Measurements from ENCODE around the gene USPL1. TPM values are rescaled to one million over a fixed set of nuclear protein-coding genes. Genes with fewer than 3 reads are reported as not detected.

Gene USPL1
- total RNA-seq, 4 donors from 2014 or later: 23.6 to 31.0 (median 27.5) TPM

GRCh38 chr13:30656178-30656577, 38.5 kb downstream of the USPL1 start:
- 95 to 97% methylated on average over 3 of the region's 3 CpGs for WGBS, 2 donors
- Histone ChIP-seq H3K27ac (no peak overlapping the region), H3K27me3 (no peaks in the 10 kb centered on the region), H3K4me1 (peaks cover 0 to 10% of the 10 kb centered on the region in 2 donors), H3K4me3 (replicated peaks in 1 of 3) (no peak overlapping the region), H3K36me3 (peaks cover 7 to 30% of the 10 kb centered on the region in 2 donors), H3K9me3 (no peaks in the 10 kb centered on the region)
- DNase-seq: no peak
- TF ChIP-seq, protein P1, sequence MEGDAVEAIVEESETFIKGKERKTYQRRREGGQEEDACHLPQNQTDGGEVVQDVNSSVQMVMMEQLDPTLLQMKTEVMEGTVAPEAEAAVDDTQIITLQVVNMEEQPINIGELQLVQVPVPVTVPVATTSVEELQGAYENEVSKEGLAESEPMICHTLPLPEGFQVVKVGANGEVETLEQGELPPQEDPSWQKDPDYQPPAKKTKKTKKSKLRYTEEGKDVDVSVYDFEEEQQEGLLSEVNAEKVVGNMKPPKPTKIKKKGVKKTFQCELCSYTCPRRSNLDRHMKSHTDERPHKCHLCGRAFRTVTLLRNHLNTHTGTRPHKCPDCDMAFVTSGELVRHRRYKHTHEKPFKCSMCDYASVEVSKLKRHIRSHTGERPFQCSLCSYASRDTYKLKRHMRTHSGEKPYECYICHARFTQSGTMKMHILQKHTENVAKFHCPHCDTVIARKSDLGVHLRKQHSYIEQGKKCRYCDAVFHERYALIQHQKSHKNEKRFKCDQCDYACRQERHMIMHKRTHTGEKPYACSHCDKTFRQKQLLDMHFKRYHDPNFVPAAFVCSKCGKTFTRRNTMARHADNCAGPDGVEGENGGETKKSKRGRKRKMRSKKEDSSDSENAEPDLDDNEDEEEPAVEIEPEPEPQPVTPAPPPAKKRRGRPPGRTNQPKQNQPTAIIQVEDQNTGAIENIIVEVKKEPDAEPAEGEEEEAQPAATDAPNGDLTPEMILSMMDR (IDR thresholded peaks at IDR 0.05): no peak
- TF ChIP-seq POLR2A (IDR thresholded peaks at IDR 0.05): no peak
- intact Hi-C loops (cut with DNase I): no loop called here

- TF ChIP-seq, protein P1 (IDR thresholded peaks at IDR 0.05): no peak
- TF ChIP-seq POLR2A (IDR thresholded peaks at IDR 0.05): no peak
- DNase-seq: peak; percentile 30 to 36
- Histone ChIP-seq H3K4me1 (peaks cover 0 to 10% of the 10 kb centered on the region in 2 donors), H3K27me3 (no peaks in the 10 kb centered on the region), H3K27ac (peak overlapping the region in 2 of 3 donors; percentile 4 to 54), H3K9me3 (no peaks in the 10 kb centered on the region), H3K4me3 (replicated peaks in 1 of 3) (no peak overlapping the region), H3K36me3 (peaks cover 6 to 19% of the 10 kb centered on the region in 2 donors)
- intact Hi-C loops (cut with DNase I): no loop called here
- WGBS, 2 donors: 17 to 43% methylated on average over 2 to 7 of the region's 7 CpGs
These were observed 42.3 kb downstream of the USPL1 start for GRCh38 chr13:30659980-30660379.

- no peaks in the 10 kb centered on the region for H3K27me3 ChIP-seq
- H3K9me3 ChIP-seq: no peaks in the 10 kb centered on the region
- H3K4me3 ChIP-seq (replicated peaks in 1 of 3): no peak overlapping the region
- H3K36me3 ChIP-seq: peaks cover 0 to 15% of the 10 kb centered on the region in 2 donors
- no peak for TF ChIP-seq POLR2A (IDR thresholded peaks at IDR 0.05)
- TF ChIP-seq, protein P1 (IDR thresholded peaks at IDR 0.05): no peak
- intact Hi-C loops (cut with DNase I): no loop called here
- WGBS, 2 donors: 82 to 93% methylated on average over 2 of the region's 2 CpGs
- H3K4me1 ChIP-seq: peaks cover 0 to 13% of the 10 kb centered on the region in 2 donors
- no peak for DNase-seq
- no peak overlapping the region for H3K27ac ChIP-seq
These were observed 43.1 kb downstream of the USPL1 start for GRCh38 chr13:30660796-30661195.

GRCh38 chr13:30664689-30665275, 47.1 kb downstream of the USPL1 start:
- 93 to 96% methylated on average over 4 of the region's 4 CpGs for WGBS, 2 donors
- peaks cover 0 to 12% of the 10 kb centered on the region in 2 donors for H3K4me1 ChIP-seq
- no peaks in the 10 kb centered on the region for H3K36me3 ChIP-seq
- TF ChIP-seq POLR2A (IDR thresholded peaks at IDR 0.05): no peak
- TF ChIP-seq, protein P1 (IDR thresholded peaks at IDR 0.05): no peak
- H3K9me3 ChIP-seq: no peaks in the 10 kb centered on the region
- H3K27me3 ChIP-seq: no peaks in the 10 kb centered on the region
- intact Hi-C loops (cut with DNase I): no loop called here
- H3K27ac ChIP-seq: no peak overlapping the region
- H3K4me3 ChIP-seq (replicated peaks in 1 of 3): no peak overlapping the region
- DNase-seq: no peak

DNA sequence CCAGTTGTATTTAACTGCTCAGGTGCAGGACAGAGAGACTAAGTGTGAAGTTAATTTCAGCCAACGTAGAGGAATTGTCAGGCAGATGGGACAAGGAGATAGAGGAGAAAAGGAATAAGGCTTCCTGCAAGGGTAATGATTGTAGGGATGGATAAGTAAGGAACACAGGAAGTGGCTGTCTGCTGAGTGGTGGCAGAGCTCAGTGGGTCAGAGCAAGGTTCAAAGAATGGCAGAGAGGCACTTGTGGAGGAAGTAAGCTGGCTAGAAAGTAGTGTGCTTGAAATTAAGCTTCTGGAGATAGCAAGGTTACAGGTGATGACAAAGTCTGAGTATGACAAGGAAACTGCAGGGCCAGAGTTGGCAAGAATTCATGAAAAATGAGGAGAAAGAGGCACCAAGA, 47.9 kb downstream of the USPL1 start:
- intact Hi-C loops (cut with DNase I): no loop called here
- TF ChIP-seq, protein P1 (IDR thresholded peaks at IDR 0.05): no peak
- no peak for TF ChIP-seq POLR2A (IDR thresholded peaks at IDR 0.05)
- Histone ChIP-seq H3K9me3 (no peaks in the 10 kb centered on the region), H3K27ac (no peak overlapping the region), H3K4me3 (replicated peaks in 1 of 3) (no peak overlapping the region), H3K27me3 (no peaks in the 10 kb centered on the region), H3K4me1 (peaks cover 0 to 5% of the 10 kb centered on the region in 2 donors), H3K36me3 (no peaks in the 10 kb centered on the region)
- 53 to 59% methylated on average over 1 of the region's 1 CpG for WGBS, 2 donors
- no peak for DNase-seq
